PFSK-1 (cell line): ENCODE data around the gene SQSTM1.

ENCODE experiments used
- FOXP2 ChIP-seq: optimal IDR thresholded peaks from 2 replicates; pipeline ENCODE3; 2011; ENCODE audit warnings: borderline replicate concordance, control low read depth, inconsistent platforms; ENCODE audit not compliant: insufficient read depth; ENCODE audit errors: extremely low read length, extremely low read depth
- POLR2AphosphoS5 ChIP-seq: IDR thresholded peaks from 2 replicates; pipeline ENCODE4 v1.6.1; 2012; ENCODE audit warnings: low read depth, mild to moderate bottlenecking, control low read depth, low read length, moderate library complexity
- REST ChIP-seq, 2 experiments: IDR thresholded peaks; 2 replicates each; pipeline versions ENCODE4 v1.6.1 to v1.8.0; 2011 to 2012; ENCODE audit warnings: low read depth in 2 of 2, low read length in 2 of 2, control low read depth in 1 of 2, inconsistent platforms in 1 of 2, mild to moderate bottlenecking in 1 of 2, moderate library complexity in 1 of 2; ENCODE audit not compliant: insufficient read depth in 1 of 2
- SIN3A ChIP-seq: IDR thresholded peaks from 2 replicates; pipeline ENCODE4 v1.6.1; 2012; ENCODE audit warnings: mild to moderate bottlenecking, low read length, moderate library complexity, borderline replicate concordance; ENCODE audit not compliant: insufficient read depth
- TAF1 ChIP-seq: IDR thresholded peaks from 2 replicates; pipeline ENCODE4 v1.6.1; 2012; ENCODE audit warnings: low read length, control low read depth, borderline replicate concordance; ENCODE audit not compliant: insufficient read depth

- TF ChIP-seq POLR2AphosphoS5 (no peak), TAF1 (no peak), SIN3A (no peak), REST (IDR thresholded peaks at IDR 0.05; ENCODE audit: insufficient read depth in 1 of 2, low read depth in 2 of 2, low read length in 2 of 2) (no peak), FOXP2 (no peak)
Measured at GRCh38 chr5:179812135-179812825, 8.4 kb upstream of the SQSTM1 start.
